Measurements from ENCODE around the gene SLC35A2.

GRCh38 chrX:48897625-48898306 is 13.7 kb downstream of the SLC35A2 start, which contains the start of the genes PQBP1 and TIMM17B:
- TF ChIP-seq CTCF (IDR thresholded peaks at IDR 0.05): no peak
- TF ChIP-seq POLR2A (IDR thresholded peaks at IDR 0.05): peak in 1 of 2 donors; percentile 66
- TF ChIP-seq POLR2AphosphoS5 (IDR thresholded peaks at IDR 0.05): peak; percentile 2 to 68 (median 20)
- TF ChIP-seq EP300 (IDR thresholded peaks at IDR 0.05): no peak
